A375 (cell line): ENCODE data around the gene NCCRP1. TPM values are rescaled to one million over a fixed set of nuclear protein-coding genes. Genes with fewer than 3 reads are reported as not detected.

Source experiments
- total RNA-seq: library from RNA; depleted of rRNA; stranded (reverse); fragments of >200 nt; shearing (Covaris generic); gene quantifications from 2 replicates; pipeline ENCODE4 v1.2.3, GENCODE V29; 2014; rRNA removed

The NCCRP1 gene
- total RNA-seq = not detected in 2 replicates

GRCh38 chr19:39196860-39197562, at the start of gene NCCRP1:
Gene NCCRP1, plus strand, starts transcription at chr19:39196964. Its CDS starts 19 bp downstream, at chr19:39196983.

DNA sequence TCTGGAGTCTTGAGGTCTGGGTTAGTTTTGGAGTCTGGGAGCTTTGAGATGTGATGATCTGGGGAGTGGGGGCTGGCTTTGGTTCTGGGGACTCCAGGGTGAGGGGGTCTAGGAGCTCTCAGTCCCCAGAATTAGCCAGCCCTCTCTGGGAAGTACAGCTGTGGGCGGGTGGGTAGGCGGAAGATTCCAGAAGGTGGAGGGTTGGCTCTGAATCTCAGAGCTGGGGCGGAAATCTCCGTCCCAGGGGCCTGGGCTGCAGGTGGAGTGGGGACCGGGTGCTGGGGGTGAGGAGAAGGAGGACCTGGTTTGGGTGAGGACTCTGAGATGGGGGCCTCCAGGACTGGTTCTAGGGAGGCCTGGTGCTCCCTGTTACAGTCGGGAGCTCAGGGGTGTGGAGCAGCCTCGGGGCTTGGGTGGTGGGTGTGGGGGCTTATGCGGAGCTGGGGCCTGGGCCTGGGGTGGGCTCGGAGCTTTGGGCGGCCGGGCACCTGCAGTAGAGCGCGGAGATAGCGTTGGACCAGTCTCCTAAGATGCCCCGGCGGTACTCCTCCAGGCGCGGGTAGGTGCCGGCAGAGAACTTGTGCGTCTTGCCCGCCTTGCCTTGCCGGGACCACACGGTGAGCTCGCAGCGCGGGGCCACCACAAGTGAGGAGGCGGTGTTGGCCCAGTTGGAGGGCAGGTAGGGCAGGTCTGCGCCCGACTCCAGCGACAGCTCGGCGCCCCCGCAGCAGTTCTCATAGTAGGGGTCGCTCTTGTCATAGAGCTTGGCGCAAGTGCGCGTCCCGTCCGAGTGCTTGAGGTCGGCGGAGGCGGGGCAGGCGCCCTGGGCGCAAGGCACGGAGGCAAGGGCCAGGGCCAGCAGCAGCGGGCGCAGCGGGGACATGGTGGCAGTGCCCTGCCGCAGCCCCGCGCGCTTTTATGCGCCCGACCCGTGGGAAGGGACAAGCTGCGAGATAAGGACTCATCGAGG, 6.9 kb downstream of the NCCRP1 start, which contains the start of gene SYCN:
Gene SYCN (minus strand): TSS at position 892 of the 970 bp plus-strand sequence. CDS start 9 bp downstream, at position 883.

DNA sequence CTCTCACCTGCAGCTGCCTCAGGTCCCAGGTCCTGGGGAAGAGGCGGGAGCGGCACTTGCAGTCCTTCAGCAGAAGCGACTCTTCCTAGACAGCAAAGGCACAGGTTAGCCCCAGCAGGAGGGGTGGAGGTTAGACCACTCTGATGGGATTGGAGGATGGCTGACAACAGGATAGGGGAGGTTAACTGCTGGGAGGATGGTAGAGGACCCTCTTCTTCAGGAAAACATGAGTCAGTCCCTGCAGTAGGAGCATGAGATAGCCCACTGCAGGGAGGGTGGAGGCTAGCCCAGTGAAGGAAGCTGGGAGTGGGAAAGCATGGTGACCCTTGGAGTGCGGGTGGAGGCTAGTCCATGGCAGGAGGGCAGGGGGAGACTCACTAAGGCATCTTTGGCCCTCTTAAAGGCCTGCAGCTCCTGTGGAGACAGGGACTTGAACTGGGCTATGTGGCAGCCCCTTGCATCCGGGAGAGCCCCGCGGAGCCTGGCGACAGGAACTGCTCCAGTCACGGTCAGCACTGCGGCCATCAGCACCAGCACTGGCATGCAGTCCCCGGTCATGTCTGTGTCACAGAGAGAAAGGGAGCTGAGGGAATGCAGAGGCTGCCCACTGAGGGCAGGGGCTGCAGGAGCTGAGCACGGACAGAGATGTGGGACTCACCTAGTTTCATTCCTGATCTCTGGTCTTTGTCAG, 47.8 kb downstream of the NCCRP1 start, which contains the start of gene IFNL3:
Gene IFNL3 (minus strand): TSS at position 597 of the 691 bp plus-strand sequence. CDS start 39 bp downstream, at position 558.

GRCh38 chr19:39248806-39249205, 52.0 kb downstream of the NCCRP1 start, which contains the start of gene IFNL4:
Gene IFNL4, minus strand, starts transcription at chr19:39248856.

Other genes starting within 250 kb of the NCCRP1 start
- 23.3 and 31.7 TPM in 2 replicates for gene FBXO17, start 221.2 kb upstream of the NCCRP1 start, total RNA-seq
- gene FBXO27, start 164.4 kb upstream of the NCCRP1 start, total RNA-seq = 12.2 and 21.4 TPM in 2 replicates
- gene ACP7, start 112.6 kb upstream of the NCCRP1 start, total RNA-seq = not detected in 2 replicates
- gene PAK4, start 71.2 kb upstream of the NCCRP1 start, total RNA-seq = 8.4 and 13.1 TPM in 2 replicates
- gene SYCN, start 7.3 kb downstream of the NCCRP1 start, total RNA-seq = not detected in 2 replicates
- gene IFNL3, start 48.0 kb downstream of the NCCRP1 start, total RNA-seq = not detected in 2 replicates
- gene IFNL4, start 51.9 kb downstream of the NCCRP1 start, total RNA-seq = not detected in 2 replicates
- gene IFNL2, start 71.4 kb downstream of the NCCRP1 start, total RNA-seq = not detected in 2 replicates
- not detected in 2 replicates for gene IFNL1, start 99.4 kb downstream of the NCCRP1 start, total RNA-seq
- gene LRFN1, start 123.9 kb downstream of the NCCRP1 start, total RNA-seq = 2.1 and 2.9 TPM in 2 replicates
- 1.0 and 1.1 TPM in 2 replicates for gene GMFG, start 139.1 kb downstream of the NCCRP1 start, total RNA-seq
- gene SAMD4B, start 145.5 kb downstream of the NCCRP1 start, total RNA-seq = 73.5 and 85.9 TPM in 2 replicates
- 50.4 and 55.1 TPM in 2 replicates for gene PAF1, start 194.1 kb downstream of the NCCRP1 start, total RNA-seq
- gene MED29, start 194.4 kb downstream of the NCCRP1 start, total RNA-seq = 25.3 and 27.4 TPM in 2 replicates
- gene ZFP36, start 209.9 kb downstream of the NCCRP1 start, total RNA-seq = 3.4 and 8.8 TPM in 2 replicates
- 20.6 and 25.9 TPM in 2 replicates for gene PLEKHG2, start 215.7 kb downstream of the NCCRP1 start, total RNA-seq
- gene RPS16, start 239.0 kb downstream of the NCCRP1 start, total RNA-seq = 587 and 846 TPM in 2 replicates
- 103 and 121 TPM in 2 replicates for gene SUPT5H, start 248.6 kb downstream of the NCCRP1 start, total RNA-seq